Pancreas (tissue), 10 donors: ENCODE results near the gene IL36B. TPM values are rescaled to one million over a fixed set of nuclear protein-coding genes. Genes with fewer than 3 reads are reported as not detected.
A peak's percentile ranks its signal among the peaks of the same experiment; 100 is the strongest.

Experiments
- ATAC-seq, 4 donors: fragments of 200-7000 bp; cut with Tn5 transposase; one replicate each; pipeline versions ENCODE4 v1.8.0 to v1.9.1; 2020; ENCODE audit warnings: mild to moderate bottlenecking in 4 of 4, moderate library complexity in 4 of 4
- DNase-seq, 6 donors: peaks; one replicate each; pipeline ENCODE4 v3.0.0-alpha.2; 2020
- FAIRE-seq: peaks from 2 replicates; lab custom pipeline; 2012; peaks lifted over from hg19 to GRCh38; lab: Jason Lieb, UNC
- H3K27ac ChIP-seq, 4 donors: fragments of 200-600 bp; sonication (generic); 1 replicate in 3 of 4; 2 replicates in 1 of 4; pipeline versions ENCODE4 v1.5.0 to v1.8.0; 2020
- H3K27me3 ChIP-seq, 4 donors: fragments of 200-600 bp; one replicate each; pipeline ENCODE4 v1.8.0; 2021
- H3K36me3 ChIP-seq, 3 donors: fragments of 200-600 bp; sonication (generic) in 1 of 3; one replicate each; pipeline versions ENCODE4 v1.5.0 to v1.8.0; 2020 to 2021
- H3K4me1 ChIP-seq, 3 donors: fragments of 200-600 bp; one replicate each; pipeline ENCODE4 v1.8.0; 2021
- H3K4me3 ChIP-seq, 4 donors: fragments of 200-600 bp; sonication (generic) in 2 of 4; one replicate each; pipeline versions ENCODE4 v1.5.0 to v1.8.0; 2020 to 2021
- H3K9me3 ChIP-seq, 4 donors: fragments of 200-600 bp; one replicate each; pipeline ENCODE4 v1.8.0; 2021
- CTCF ChIP-seq, 4 donors: fragments of 200-600 bp; sonication (generic) in 3 of 4; IDR thresholded peaks; one replicate each; pipeline versions ENCODE4 v1.5.0 to v1.8.0; 2021; ENCODE audit warnings: antibody characterized with exemption in 4 of 4
- WGBS, 2 donors: extraction: QIAGEN DNeasy Blood & Tissue Kit; methylation state at CpG; one replicate each; pipeline ENCODE4 v1.1.7; 2013; 5-methylcytosine and 5-hydroxymethylcytosine counted together
- intact Hi-C, 3 donors: fragments of 100-400 bp; cut with DNase I; formaldehyde crosslinking; loops; one replicate each; pipeline versions ENCODE4 v1.11.1 to v1.14.2; 2022
- polyA plus RNA-seq, 2 donors: library from polyadenylated mRNA; stranded (reverse); fragments of 200-250 nt; gene quantifications; one replicate each; pipeline ENCODE4 v1.2.3, GENCODE V29; 2013
- total RNA-seq, 6 donors: library from RNA; stranded (reverse); fragmentation: NEBNext Ultra II Directional in 4 of 6; extraction: Animal tissue kit (Norgen Biotek cat#: 25700) in 4 of 6; gene quantifications; one replicate each; pipeline versions ENCODE4 v1.2.1 to v1.2.4, GENCODE V29; 2021 to 2023
- donor health status: healthy with polysubstance abuse.
- donor health status: DM: no; HTN: no; CAD: no; lungs with moderate emphysema.
- donor health status: DM: no; HTN: no; CAD: no.
- donor health status: control.
- donor health status: control.
- donor health status: Bipolar disorder and iron deficiency.
- donor health status: DM: yes; HTN: yes; CAD: no.
- donor health status: DM: no; HTN: no; CAD: no.
- donor health status: DM: no; HTN: no; CAD: no.
- donor health status: DM: yes; HTN: yes; CAD: no.

IL36B gene
- total and polyA plus RNA-seq, 8 donors, result not detected

- no peaks in the 10 kb centered on the region for H3K4me1 ChIP-seq
- intact Hi-C loops, result no loop called here
- ATAC-seq, result no peak
- no peaks in the 10 kb centered on the region for H3K36me3 ChIP-seq
- no peak for DNase-seq
- H3K27ac ChIP-seq, result no peak overlapping the region
- H3K4me3 ChIP-seq, result no peak overlapping the region
- 49 to 68% methylated on average over 1 of the region's 1 CpG for WGBS, 2 donors
- FAIRE-seq, result no peak
- H3K9me3 ChIP-seq, result no peaks in the 10 kb centered on the region
- H3K27me3 ChIP-seq, result no peaks in the 10 kb centered on the region
- TF ChIP-seq CTCF (IDR thresholded peaks at IDR 0.05), result no peak
Measured at GRCh38 chr2:113015042-113015441, 37.6 kb downstream of the IL36B start.

GRCh38 chr2:113014067-113014466 lies 38.6 kb downstream of the IL36B start:
- no peak overlapping the region for H3K4me3 ChIP-seq
- intact Hi-C loops, result no loop called here
- WGBS, 2 donors, result 90 to 97% methylated on average over 2 of the region's 2 CpGs
- DNase-seq, result no peak
- no peak for ATAC-seq
- H3K27me3 ChIP-seq, result no peaks in the 10 kb centered on the region
- no peak for FAIRE-seq
- no peaks in the 10 kb centered on the region for H3K9me3 ChIP-seq
- no peaks in the 10 kb centered on the region for H3K36me3 ChIP-seq
- H3K27ac ChIP-seq, result no peak overlapping the region
- no peaks in the 10 kb centered on the region for H3K4me1 ChIP-seq
- TF ChIP-seq CTCF (IDR thresholded peaks at IDR 0.05), result no peak

- intact Hi-C loops, result no loop called here
- 63 to 77% methylated on average over 3 of the region's 3 CpGs for WGBS, 2 donors
- no peak for TF ChIP-seq CTCF (IDR thresholded peaks at IDR 0.05)
- Histone ChIP-seq H3K4me1 (no peaks in the 10 kb centered on the region), H3K9me3 (no peaks in the 10 kb centered on the region), H3K36me3 (no peaks in the 10 kb centered on the region), H3K4me3 (no peak overlapping the region), H3K27ac (no peak overlapping the region), H3K27me3 (no peaks in the 10 kb centered on the region)
- ATAC-seq (no peak), DNase-seq (no peak), FAIRE-seq (no peak)
Measured at GRCh38 chr2:113013336-113013661, 39.4 kb downstream of the IL36B start.

- no peaks in the 10 kb centered on the region for H3K27me3 ChIP-seq
- no peaks in the 10 kb centered on the region for H3K9me3 ChIP-seq
- TF ChIP-seq CTCF (IDR thresholded peaks at IDR 0.05), result no peak
- no peak overlapping the region for H3K27ac ChIP-seq
- FAIRE-seq (no peak), DNase-seq (no peak), ATAC-seq (peak in 2 of 4 donors; percentile 40 to 61)
- WGBS, 2 donors, result 60 to 72% methylated on average over 8 of the region's 8 CpGs
- intact Hi-C loops, result no loop called here
- H3K36me3 ChIP-seq, result no peaks in the 10 kb centered on the region
- H3K4me3 ChIP-seq, result no peak overlapping the region
- no peaks in the 10 kb centered on the region for H3K4me1 ChIP-seq
Measured at GRCh38 chr2:113012436-113013335, 40.0 kb downstream of the IL36B start.

- FAIRE-seq (no peak), DNase-seq (no peak), ATAC-seq (no peak)
- 94 to 95% methylated on average over 1 of the region's 1 CpG for WGBS, 2 donors
- no peaks in the 10 kb centered on the region for H3K4me1 ChIP-seq
- H3K9me3 ChIP-seq, result no peaks in the 10 kb centered on the region
- H3K4me3 ChIP-seq, result no peak overlapping the region
- H3K27ac ChIP-seq, result no peak overlapping the region
- intact Hi-C loops, result no loop called here
- TF ChIP-seq CTCF (IDR thresholded peaks at IDR 0.05), result no peak
- H3K27me3 ChIP-seq, result no peaks in the 10 kb centered on the region
- H3K36me3 ChIP-seq, result no peaks in the 10 kb centered on the region
Measured at GRCh38 chr2:113011108-113011507, 41.6 kb downstream of the IL36B start.
